Measurements from ENCODE around the gene COPS3. TPM values are rescaled to one million over a fixed set of nuclear protein-coding genes. Genes with fewer than 3 reads are reported as not detected.

COPS3 gene
- total RNA-seq, 1 experiment from 2014 or later = 254 TPM

- no peak for DNase-seq (ENCODE audit: low spot score)
Observed at GRCh38 chr17:17243163-17243562, 37.9 kb downstream of the COPS3 start.

GRCh38 chr17:17242246-17242645, 38.8 kb downstream of the COPS3 start:
- DNase-seq (ENCODE audit: low spot score) = no peak

- no peak for DNase-seq (ENCODE audit: low spot score)
Observed at GRCh38 chr17:17241656-17242055, 39.4 kb downstream of the COPS3 start.

- no peak for DNase-seq (ENCODE audit: low spot score)
Observed at GRCh38 chr17:17239832-17240231, 41.2 kb downstream of the COPS3 start.

GRCh38 chr17:17237026-17237799, 43.8 kb downstream of the COPS3 start, which contains the start of gene FLCN:
Gene FLCN, minus strand, starts transcription at chr17:17237168. Its CDS starts 9,031 bp downstream, at chr17:17228137.
- DNase-seq (ENCODE audit: low spot score) = peak; percentile 71

- no peak for DNase-seq (ENCODE audit: low spot score)
Observed at GRCh38 chr17:17236295-17237025, 44.6 kb downstream of the COPS3 start.

- no peak for DNase-seq (ENCODE audit: low spot score)
Observed at GRCh38 chr17:17235212-17236174, 45.6 kb downstream of the COPS3 start.

GRCh38 chr17:17232303-17232621, 48.8 kb downstream of the COPS3 start:
- no peak for DNase-seq (ENCODE audit: low spot score)

GRCh38 chr17:17231621-17232302, 49.3 kb downstream of the COPS3 start:
- no peak for DNase-seq (ENCODE audit: low spot score)

GRCh38 chr17:17229416-17230384, 51.3 kb downstream of the COPS3 start:
- no peak for DNase-seq (ENCODE audit: low spot score)

GRCh38 chr17:17228521-17229279, 52.3 kb downstream of the COPS3 start:
- no peak for DNase-seq (ENCODE audit: low spot score)

GRCh38 chr17:17227608-17228520, 53.2 kb downstream of the COPS3 start:
- DNase-seq (ENCODE audit: low spot score) = no peak

- no peak for DNase-seq (ENCODE audit: low spot score)
Observed at GRCh38 chr17:17226451-17227265, 54.4 kb downstream of the COPS3 start.

- no peak for DNase-seq (ENCODE audit: low spot score)
Observed at GRCh38 chr17:17225901-17226300, 55.1 kb downstream of the COPS3 start.

- DNase-seq (ENCODE audit: low spot score) = no peak
Observed at GRCh38 chr17:17224137-17224536, 56.9 kb downstream of the COPS3 start.

GRCh38 chr17:17223736-17224135, 57.3 kb downstream of the COPS3 start:
- DNase-seq (ENCODE audit: low spot score) = no peak

GRCh38 chr17:17221329-17221728, 59.7 kb downstream of the COPS3 start:
- DNase-seq (ENCODE audit: low spot score) = no peak

- DNase-seq (ENCODE audit: low spot score) = no peak
Observed at GRCh38 chr17:17220529-17220928, 60.5 kb downstream of the COPS3 start.

All from H4 (cell line).